ENCODE results near the gene C20orf204. TPM values are rescaled to one million over a fixed set of nuclear protein-coding genes. Genes with fewer than 3 reads are reported as not detected.
A peak's percentile ranks its signal among the peaks of the same experiment; 100 is the strongest.

Gene C20orf204
- polyA plus RNA-seq, 1 donor, result 1.2 TPM

- H3K27ac ChIP-seq (ENCODE audit: low read length), result no peak overlapping the region
- WGBS (ENCODE audit: insufficient coverage, low lambda C conversion rate), result no CpG with 5 or more reads among the region's 11 CpGs
These were observed 15.1 kb downstream of the C20orf204 start for GRCh38 chr20:64051033-64051452.

GRCh38 chr20:64051561-64052325 is 15.8 kb downstream of the C20orf204 start:
- Histone ChIP-seq H3K27ac (ENCODE audit: low read length) (no peak overlapping the region), H3K27me3 (ENCODE audit: control insufficient read depth, insufficient read depth, low read length) (peaks cover 83% of the 10 kb centered on the region), H3K4me3 (ENCODE audit: low read length) (no peak overlapping the region), H3K9me3 (ENCODE audit: control insufficient read depth, low read depth, low read length) (peaks cover 8% of the 10 kb centered on the region), H3K4me1 (ENCODE audit: control insufficient read depth, insufficient read depth, low read length) (peaks cover 2% of the 10 kb centered on the region), H3K36me3 (ENCODE audit: control insufficient read depth, insufficient read depth, low read length) (no peaks in the 10 kb centered on the region)
- DNase-seq, result no peak
- WGBS (ENCODE audit: insufficient coverage, low lambda C conversion rate), result no CpG with 5 or more reads among the region's 15 CpGs

More at GRCh38 chr20:64051033-64051452, 15.1 kb downstream of the C20orf204 start:
- Histone ChIP-seq H3K36me3 (ENCODE audit: control insufficient read depth, insufficient read depth, low read length) (no peaks in the 10 kb centered on the region), H3K27me3 (ENCODE audit: control insufficient read depth, insufficient read depth, low read length) (peaks cover 84% of the 10 kb centered on the region), H3K4me3 (ENCODE audit: low read length) (no peak overlapping the region), H3K4me1 (ENCODE audit: control insufficient read depth, insufficient read depth, low read length) (peaks cover 2% of the 10 kb centered on the region), H3K9me3 (ENCODE audit: control insufficient read depth, low read depth, low read length) (peaks cover 8% of the 10 kb centered on the region)
- DNase-seq, result no peak

DNA sequence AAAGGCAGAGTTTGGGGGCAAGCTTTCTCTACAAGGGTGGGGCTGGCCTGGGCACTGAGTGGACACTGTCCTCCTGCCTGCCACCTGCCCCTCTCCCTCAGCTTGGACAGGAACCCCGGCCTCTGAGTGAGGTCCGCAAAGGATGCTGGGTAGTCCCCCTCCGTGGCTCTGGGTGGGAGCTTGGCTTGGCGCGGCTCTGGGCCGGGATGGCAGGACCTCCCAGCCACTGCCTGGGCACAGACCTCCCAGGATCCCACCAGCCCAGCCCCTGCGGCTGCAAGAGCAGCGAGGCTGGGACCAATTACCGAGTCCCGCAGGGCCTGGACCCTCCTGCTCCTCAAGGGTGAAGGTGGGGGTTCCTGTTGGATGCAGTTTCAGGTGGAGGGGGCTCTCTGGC is 16.3 kb downstream of the C20orf204 start:
- no peak overlapping the region for H3K27ac ChIP-seq (ENCODE audit: low read length)
- peaks cover 83% of the 10 kb centered on the region for H3K27me3 ChIP-seq (ENCODE audit: control insufficient read depth, insufficient read depth, low read length)

GRCh38 chr20:64052987-64053840 is 17.2 kb downstream of the C20orf204 start:
- no peak overlapping the region for H3K4me3 ChIP-seq (ENCODE audit: low read length)
- H3K27ac ChIP-seq (ENCODE audit: low read length), result no peak overlapping the region
- peaks cover 3% of the 10 kb centered on the region for H3K9me3 ChIP-seq (ENCODE audit: control insufficient read depth, low read depth, low read length)
- no peak for DNase-seq
- peaks cover 2% of the 10 kb centered on the region for H3K4me1 ChIP-seq (ENCODE audit: control insufficient read depth, insufficient read depth, low read length)
- no CpG with 5 or more reads among the region's 33 CpGs for WGBS (ENCODE audit: insufficient coverage, low lambda C conversion rate)
- H3K27me3 ChIP-seq (ENCODE audit: control insufficient read depth, insufficient read depth, low read length), result peaks cover 79% of the 10 kb centered on the region
- no peaks in the 10 kb centered on the region for H3K36me3 ChIP-seq (ENCODE audit: control insufficient read depth, insufficient read depth, low read length)

More for the DNA sequence above, 16.3 kb downstream of the C20orf204 start:
- no CpG with 5 or more reads among the region's 10 CpGs for WGBS (ENCODE audit: insufficient coverage, low lambda C conversion rate)
- Histone ChIP-seq H3K9me3 (ENCODE audit: control insufficient read depth, low read depth, low read length) (peaks cover 8% of the 10 kb centered on the region), H3K36me3 (ENCODE audit: control insufficient read depth, insufficient read depth, low read length) (no peaks in the 10 kb centered on the region), H3K4me1 (ENCODE audit: control insufficient read depth, insufficient read depth, low read length) (peaks cover 2% of the 10 kb centered on the region), H3K4me3 (ENCODE audit: low read length) (no peak overlapping the region)
- no peak for DNase-seq

- Histone ChIP-seq H3K4me3 (ENCODE audit: low read length) (no peak overlapping the region), H3K27me3 (ENCODE audit: control insufficient read depth, insufficient read depth, low read length) (peaks cover 83% of the 10 kb centered on the region), H3K4me1 (ENCODE audit: control insufficient read depth, insufficient read depth, low read length) (peaks cover 2% of the 10 kb centered on the region), H3K27ac (ENCODE audit: low read length) (no peak overlapping the region), H3K9me3 (ENCODE audit: control insufficient read depth, low read depth, low read length) (peaks cover 3% of the 10 kb centered on the region), H3K36me3 (ENCODE audit: control insufficient read depth, insufficient read depth, low read length) (no peaks in the 10 kb centered on the region)
- WGBS (ENCODE audit: insufficient coverage, low lambda C conversion rate), result no CpG with 5 or more reads among the region's 17 CpGs
- DNase-seq, result peak; percentile 43 to 44
These were observed 18.1 kb downstream of the C20orf204 start for GRCh38 chr20:64053841-64054661.

GRCh38 chr20:64055396-64055892 is 19.5 kb downstream of the C20orf204 start:
- no CpG with 5 or more reads among the region's 9 CpGs for WGBS (ENCODE audit: insufficient coverage, low lambda C conversion rate)
- Histone ChIP-seq H3K27me3 (ENCODE audit: control insufficient read depth, insufficient read depth, low read length) (peaks cover 74% of the 10 kb centered on the region), H3K27ac (ENCODE audit: low read length) (no peak overlapping the region), H3K9me3 (ENCODE audit: control insufficient read depth, low read depth, low read length) (no peaks in the 10 kb centered on the region), H3K4me1 (ENCODE audit: control insufficient read depth, insufficient read depth, low read length) (peaks cover 2% of the 10 kb centered on the region), H3K4me3 (ENCODE audit: low read length) (no peak overlapping the region), H3K36me3 (ENCODE audit: control insufficient read depth, insufficient read depth, low read length) (no peaks in the 10 kb centered on the region)
- no peak for DNase-seq

DNA sequence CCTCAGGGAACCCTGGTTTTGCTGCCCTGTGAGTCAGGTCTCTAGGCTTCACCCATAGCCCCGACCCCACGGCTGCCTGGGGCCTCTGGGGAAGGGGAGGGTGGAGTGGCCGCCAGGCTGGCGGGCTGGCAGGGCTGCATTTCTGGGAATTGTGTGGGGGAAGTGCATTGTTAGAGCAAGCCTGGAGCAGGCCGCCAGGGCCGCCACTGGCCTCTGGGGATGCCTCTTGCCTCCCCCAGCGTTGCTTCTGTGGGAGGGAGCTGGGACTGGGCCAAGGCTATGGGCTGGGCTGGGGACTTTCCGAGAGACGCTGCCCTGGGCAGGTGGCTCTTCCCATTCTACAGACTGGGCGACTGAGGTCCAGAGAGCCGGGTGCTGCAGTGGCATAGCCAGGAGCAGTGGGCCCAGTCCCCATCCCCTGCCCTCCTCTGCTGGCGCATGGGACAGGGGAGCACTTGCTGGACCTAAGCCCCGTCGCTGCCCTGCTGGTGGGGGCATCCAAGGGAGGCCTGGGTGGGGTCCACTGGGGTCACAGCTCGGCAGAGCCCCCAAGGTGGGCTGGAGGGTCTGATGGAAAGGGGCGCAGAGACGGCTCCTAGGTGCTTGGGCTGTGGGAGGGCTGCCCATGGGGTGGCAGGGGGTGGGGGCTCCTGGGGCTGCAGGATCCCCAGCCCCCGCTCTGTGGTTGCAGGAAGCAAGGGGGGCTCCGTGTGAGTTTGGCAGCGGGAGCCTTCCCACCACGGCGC is 20.1 kb downstream of the C20orf204 start:
- Histone ChIP-seq H3K27me3 (ENCODE audit: control insufficient read depth, insufficient read depth, low read length) (peaks cover 67% of the 10 kb centered on the region), H3K27ac (ENCODE audit: low read length) (no peak overlapping the region)
- WGBS (ENCODE audit: insufficient coverage, low lambda C conversion rate), result no CpG with 5 or more reads among the region's 22 CpGs

GRCh38 chr20:64056639-64056888 is 20.6 kb downstream of the C20orf204 start:
- no peak overlapping the region for H3K4me3 ChIP-seq (ENCODE audit: low read length)
- H3K9me3 ChIP-seq (ENCODE audit: control insufficient read depth, low read depth, low read length), result no peaks in the 10 kb centered on the region
- no peak overlapping the region for H3K27ac ChIP-seq (ENCODE audit: low read length)
- no CpG with 5 or more reads among the region's 7 CpGs for WGBS (ENCODE audit: insufficient coverage, low lambda C conversion rate)
- H3K36me3 ChIP-seq (ENCODE audit: control insufficient read depth, insufficient read depth, low read length), result no peaks in the 10 kb centered on the region
- peaks cover 63% of the 10 kb centered on the region for H3K27me3 ChIP-seq (ENCODE audit: control insufficient read depth, insufficient read depth, low read length)
- DNase-seq, result no peak
- H3K4me1 ChIP-seq (ENCODE audit: control insufficient read depth, insufficient read depth, low read length), result peaks cover 2% of the 10 kb centered on the region

More for the DNA sequence above, 20.1 kb downstream of the C20orf204 start:
- Histone ChIP-seq H3K36me3 (ENCODE audit: control insufficient read depth, insufficient read depth, low read length) (no peaks in the 10 kb centered on the region), H3K9me3 (ENCODE audit: control insufficient read depth, low read depth, low read length) (no peaks in the 10 kb centered on the region), H3K4me1 (ENCODE audit: control insufficient read depth, insufficient read depth, low read length) (peaks cover 2% of the 10 kb centered on the region), H3K4me3 (ENCODE audit: low read length) (no peak overlapping the region)
- DNase-seq, result no peak

- Histone ChIP-seq H3K27me3 (ENCODE audit: control insufficient read depth, insufficient read depth, low read length) (peaks cover 58% of the 10 kb centered on the region), H3K27ac (ENCODE audit: low read length) (no peak overlapping the region), H3K36me3 (ENCODE audit: control insufficient read depth, insufficient read depth, low read length) (no peaks in the 10 kb centered on the region), H3K9me3 (ENCODE audit: control insufficient read depth, low read depth, low read length) (no peaks in the 10 kb centered on the region), H3K4me3 (ENCODE audit: low read length) (no peak overlapping the region), H3K4me1 (ENCODE audit: control insufficient read depth, insufficient read depth, low read length) (peaks cover 3% of the 10 kb centered on the region)
- DNase-seq, result no peak
- WGBS (ENCODE audit: insufficient coverage, low lambda C conversion rate), result no CpG with 5 or more reads among the region's 39 CpGs
These were observed 21.1 kb downstream of the C20orf204 start for GRCh38 chr20:64056889-64057627.

Data from large intestine (tissue), 3 donors.